ENCODE measurements around the gene TNFRSF25.
A peak's percentile ranks its signal among the peaks of the same experiment; 100 is the strongest.
"Not testable (repeated sequence)": the region's sequence is repeated elsewhere in the genome, so short reads cannot be mapped to it uniquely, and the experiment has no call there.

TNFRSF25 gene

GRCh38 chr1:6501279-6501813 lies 35.4 kb upstream of the TNFRSF25 start:
- no peak for DNase-seq (ENCODE audit: low spot score)

DNA sequence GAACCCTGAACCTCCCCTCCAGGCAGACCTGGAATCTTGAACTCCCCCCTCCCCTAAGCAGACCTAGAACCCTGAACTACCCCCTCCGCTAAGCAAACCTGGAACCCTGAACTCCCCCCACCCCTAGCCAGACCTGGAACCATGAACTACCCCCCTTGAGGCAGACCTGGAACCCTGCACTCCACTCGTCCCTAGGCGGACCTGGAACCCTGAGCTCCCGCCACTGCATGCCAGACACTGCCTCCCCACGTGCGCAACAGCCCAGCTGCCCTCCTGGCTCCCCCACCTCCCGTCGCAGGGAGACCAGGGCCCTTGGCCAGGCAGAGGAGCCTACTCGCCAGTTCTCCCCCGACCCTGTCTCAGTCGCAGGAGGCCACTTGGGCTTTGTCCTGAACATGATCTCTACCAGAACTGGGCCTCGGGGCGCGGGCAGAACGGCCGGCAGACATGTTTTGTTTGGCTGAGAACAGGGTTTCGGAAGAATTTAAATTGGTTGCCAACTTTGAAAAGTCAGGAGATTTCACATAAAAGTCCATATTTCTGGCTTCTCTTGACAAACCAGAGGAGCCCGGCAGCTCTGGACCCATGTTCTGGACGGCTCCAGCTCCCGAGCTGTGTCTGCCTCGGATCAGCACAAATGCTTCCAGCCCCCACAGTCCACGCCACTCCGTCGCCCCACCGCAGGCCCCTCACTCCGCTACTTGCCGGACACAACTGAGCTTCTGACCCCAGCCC lies 34.7 kb upstream of the TNFRSF25 start:
- DNase-seq (ENCODE audit: low spot score), result no peak

GRCh38 chr1:6499296-6499695 lies 33.3 kb upstream of the TNFRSF25 start:
- no peak for DNase-seq (ENCODE audit: low spot score)

DNA sequence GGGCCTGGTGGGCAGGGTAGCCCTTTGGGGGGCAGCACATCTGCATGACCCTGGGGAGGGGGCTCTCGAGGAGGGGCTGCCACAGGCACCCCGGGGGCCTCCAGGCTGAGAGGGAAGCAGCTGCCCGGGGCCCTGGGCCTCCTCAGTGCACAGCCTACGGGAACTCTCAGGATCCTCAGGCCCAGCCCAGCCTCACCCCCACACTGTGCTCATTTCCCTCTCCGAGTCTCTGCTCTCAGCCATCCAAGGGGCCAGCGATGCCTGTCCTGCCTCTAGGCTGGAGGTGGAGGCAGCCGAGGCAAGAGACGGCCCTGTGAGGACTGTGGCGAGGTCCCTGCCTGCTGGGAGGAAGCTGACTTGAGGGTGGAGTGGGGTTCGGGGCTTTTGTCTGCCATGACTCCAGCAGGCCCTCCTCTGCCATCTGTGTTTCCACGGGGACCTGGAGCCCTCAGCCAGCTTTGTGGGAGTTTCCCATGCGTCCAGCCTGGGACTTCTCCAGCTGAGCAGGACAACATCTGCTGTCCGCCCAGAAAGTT lies 32.7 kb upstream of the TNFRSF25 start:
- no peak for DNase-seq (ENCODE audit: low spot score)

DNA sequence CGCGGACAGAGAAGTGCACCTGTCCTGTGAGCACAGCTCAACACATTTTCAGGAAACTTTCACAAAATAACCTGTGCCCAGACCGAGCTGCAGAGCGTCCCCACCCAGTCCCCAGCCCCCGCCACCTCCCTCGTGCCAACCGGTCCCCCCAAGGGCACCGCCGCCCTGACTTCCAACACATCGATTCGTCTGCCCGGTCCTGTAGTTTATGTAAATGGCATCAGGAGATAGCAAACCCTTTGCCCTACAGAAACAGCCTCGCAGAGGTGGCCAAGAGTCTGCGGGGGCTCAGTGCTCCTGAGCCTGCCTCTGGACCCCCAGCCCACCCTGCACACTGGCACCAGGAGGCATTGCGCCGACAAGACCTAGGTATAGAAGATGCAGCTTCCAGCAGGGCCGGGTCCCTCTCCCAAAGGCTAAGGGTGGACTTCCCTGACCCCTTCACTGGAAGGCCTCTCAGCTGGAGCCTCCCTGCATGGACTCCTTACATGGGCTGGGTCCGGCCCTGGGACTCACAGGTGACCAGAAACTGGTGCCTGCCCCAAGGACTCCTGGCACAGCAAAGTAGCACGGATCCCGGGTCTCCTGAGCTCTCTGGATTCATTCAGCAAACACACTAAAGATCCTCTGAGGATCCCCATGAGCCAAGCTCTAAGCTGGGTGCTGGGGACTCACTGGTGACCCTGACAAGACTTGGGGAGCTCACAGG lies 32.0 kb upstream of the TNFRSF25 start:
- DNase-seq (ENCODE audit: low spot score), result no peak

DNA sequence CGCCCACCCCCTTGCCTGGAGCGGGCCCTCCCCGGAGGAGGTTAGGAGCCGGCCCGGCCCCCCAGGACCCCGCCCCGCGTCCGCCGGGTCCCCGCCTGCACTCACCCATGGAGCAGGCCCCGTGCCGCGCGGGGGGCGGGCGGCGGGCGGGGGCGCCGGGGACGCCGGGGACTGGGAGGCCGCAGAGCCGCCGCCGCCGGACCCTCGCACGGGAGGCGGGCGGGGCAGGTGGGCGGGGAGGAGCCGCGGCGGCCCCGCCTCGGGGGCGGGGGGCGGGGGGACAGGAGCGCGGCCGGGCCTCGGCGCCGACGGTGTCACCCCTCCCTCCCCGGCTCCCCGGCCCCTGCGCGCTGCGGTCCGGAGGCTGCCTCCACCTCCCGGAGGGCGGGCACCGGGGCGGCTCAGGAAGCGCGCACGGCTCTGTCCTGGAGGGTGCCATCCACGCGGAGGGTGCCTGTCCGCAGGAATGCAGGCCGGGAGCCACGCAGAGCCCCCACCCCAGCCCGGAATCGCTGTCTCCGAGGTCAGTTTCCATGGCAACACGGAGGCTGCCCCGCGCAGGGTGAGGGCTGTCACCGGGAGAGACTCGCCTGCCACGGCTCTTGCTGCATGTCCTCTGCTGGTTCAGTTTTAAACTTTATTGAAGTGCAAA lies 31.4 kb upstream of the TNFRSF25 start:
- DNase-seq (ENCODE audit: low spot score), result peak; percentile 43

DNA sequence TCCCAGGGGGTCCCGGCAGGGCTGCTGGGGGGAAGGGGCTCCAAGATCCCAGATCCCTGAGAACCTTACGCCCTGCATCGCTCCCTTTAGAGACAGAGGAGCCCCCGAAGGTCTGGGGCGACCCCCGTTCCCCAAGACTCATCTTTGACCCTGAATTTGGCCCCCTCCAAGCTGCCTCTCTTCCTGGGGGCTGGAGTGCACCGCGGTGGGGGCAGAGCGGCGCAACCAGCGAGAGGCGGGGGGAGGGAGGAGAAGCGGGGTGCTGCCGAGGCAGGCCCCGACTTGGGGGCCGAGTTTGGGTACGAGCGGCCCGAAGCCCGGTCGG lies 30.9 kb upstream of the TNFRSF25 start:
- no peak for DNase-seq (ENCODE audit: low spot score)

GRCh38 chr1:6496365-6496721 lies 30.4 kb upstream of the TNFRSF25 start:
- DNase-seq (ENCODE audit: low spot score), result no peak

DNA sequence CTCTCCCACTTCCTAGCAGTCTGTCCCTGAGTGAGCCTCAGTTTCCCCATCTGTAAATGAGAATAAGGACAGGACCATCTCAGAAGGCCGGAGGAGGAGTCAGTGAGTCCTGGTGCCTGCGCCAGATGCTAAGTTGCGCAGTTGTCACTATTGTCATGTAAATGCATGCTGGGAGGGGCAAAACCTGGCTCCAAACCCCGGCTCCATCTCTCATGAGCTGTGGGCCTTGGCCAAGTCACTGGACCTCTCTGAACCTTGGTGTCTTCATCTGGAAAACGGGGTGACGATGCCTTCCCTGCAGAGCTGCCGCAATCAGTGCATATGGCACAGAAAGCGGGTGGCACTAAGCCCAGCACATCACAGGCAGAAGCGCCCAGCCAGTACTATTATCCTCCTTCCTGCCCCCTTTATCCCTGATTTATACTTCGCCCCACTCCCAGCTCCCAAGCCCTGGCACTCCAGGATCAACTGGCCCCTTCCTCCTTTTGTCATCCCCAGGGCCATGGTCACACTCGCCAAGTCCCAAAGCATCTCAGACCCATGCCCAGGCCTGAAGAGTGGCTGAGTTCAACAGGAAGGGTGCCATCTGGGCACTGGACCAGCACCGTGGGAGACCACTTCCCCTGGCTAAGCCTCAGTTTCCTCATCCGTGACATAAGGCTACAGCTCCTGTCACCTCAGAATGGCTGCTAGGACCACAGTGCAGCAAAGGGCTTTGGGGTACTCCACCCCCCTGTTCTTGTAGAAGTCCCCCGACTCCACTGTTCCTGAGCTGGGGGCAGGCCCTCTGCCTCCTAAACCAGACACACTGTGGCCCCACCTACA lies 29.8 kb upstream of the TNFRSF25 start:
- DNase-seq (ENCODE audit: low spot score), result no peak

DNA sequence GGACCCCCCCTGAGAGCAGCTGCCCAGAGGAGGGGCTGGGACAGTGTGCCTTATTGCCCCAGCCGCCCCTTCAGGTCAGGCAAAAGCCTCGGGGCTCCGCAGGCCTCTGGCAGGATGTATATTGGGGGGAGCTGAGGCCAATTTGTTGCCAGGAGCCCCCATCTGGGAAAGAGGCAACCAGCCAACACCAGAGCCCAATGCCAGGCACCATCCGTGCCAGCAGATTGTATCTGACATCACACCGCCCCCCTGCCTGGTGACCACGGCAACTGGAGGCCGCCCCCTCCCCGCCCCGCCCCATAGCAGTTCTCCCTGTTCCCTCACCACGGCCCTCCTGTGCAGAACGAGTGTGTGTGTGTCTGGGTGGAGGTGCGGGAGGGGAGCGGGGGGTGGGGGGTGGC lies 29.1 kb upstream of the TNFRSF25 start:
- no peak for DNase-seq (ENCODE audit: low spot score)

DNA sequence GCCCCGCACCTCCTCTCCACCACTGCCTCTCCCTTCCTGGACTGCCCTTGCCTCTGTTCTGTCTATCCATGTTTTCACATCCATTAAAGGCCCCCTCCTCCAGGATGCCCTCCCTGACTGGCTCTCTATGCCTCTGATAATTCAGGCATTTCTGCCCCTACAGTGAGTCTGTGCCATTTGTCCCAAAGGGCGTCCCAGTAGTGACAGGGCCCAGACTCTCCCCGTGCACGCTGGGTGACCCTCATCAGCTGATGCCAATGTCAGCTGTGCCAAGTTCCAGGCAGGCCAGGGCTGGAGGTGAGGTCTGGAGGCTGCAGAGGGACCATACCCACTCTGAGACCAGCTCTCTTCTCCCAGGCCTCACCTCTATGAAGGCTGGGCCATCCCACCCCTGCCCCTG lies 28.7 kb upstream of the TNFRSF25 start:
- DNase-seq (ENCODE audit: low spot score), result no peak

DNA sequence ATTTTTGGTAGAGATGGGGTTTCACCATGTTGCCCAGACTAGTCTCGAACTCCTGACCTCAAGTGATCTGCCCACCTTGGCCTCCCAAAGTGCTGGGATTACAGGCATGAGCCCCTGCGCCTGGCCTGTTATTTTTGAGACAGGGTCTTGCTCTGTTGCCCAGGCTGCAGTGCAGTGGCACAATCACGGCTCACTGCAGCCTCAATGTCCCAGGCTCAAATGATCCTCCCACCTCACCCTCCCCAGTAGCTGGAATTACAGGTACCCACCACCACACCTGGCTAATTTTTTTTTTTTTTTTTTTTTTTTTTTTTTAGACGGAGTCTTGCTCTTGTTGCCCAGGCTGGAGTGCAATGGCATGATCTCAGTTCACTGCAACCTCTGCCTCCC lies 27.9 kb upstream of the TNFRSF25 start:
- DNase-seq (ENCODE audit: low spot score), result not testable (repeated sequence)

- no peak for DNase-seq (ENCODE audit: low spot score)
These were observed 26.0 kb upstream of the TNFRSF25 start for GRCh38 chr1:6491966-6492365.

GRCh38 chr1:6491480-6491962 lies 25.5 kb upstream of the TNFRSF25 start, which contains the start of gene PLEKHG5:
Gene PLEKHG5, minus strand, starts transcription at chr1:6491667. Its CDS starts 14,096 bp downstream, at chr1:6477571.
- peak; percentile 89 for DNase-seq (ENCODE audit: low spot score)

DNA sequence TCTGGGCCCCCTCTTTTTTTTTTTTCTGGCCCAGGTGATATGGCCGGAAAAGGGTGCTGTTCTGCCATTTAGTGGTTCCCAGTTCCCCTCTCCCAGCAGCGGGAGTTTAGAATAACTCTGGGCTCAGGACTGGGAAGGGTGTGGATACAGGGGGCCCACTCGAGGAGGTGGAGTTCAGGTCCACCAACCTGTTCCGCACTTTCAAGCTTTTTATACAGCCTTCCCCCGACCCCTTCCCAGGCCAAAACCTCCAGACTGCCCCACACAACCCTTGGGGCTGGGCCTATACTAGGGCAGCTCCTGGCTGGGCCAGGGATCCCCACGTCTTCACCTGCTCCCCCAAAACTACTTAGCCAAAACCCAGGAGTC lies 25.1 kb upstream of the TNFRSF25 start:
- DNase-seq (ENCODE audit: low spot score), result no peak

DNA sequence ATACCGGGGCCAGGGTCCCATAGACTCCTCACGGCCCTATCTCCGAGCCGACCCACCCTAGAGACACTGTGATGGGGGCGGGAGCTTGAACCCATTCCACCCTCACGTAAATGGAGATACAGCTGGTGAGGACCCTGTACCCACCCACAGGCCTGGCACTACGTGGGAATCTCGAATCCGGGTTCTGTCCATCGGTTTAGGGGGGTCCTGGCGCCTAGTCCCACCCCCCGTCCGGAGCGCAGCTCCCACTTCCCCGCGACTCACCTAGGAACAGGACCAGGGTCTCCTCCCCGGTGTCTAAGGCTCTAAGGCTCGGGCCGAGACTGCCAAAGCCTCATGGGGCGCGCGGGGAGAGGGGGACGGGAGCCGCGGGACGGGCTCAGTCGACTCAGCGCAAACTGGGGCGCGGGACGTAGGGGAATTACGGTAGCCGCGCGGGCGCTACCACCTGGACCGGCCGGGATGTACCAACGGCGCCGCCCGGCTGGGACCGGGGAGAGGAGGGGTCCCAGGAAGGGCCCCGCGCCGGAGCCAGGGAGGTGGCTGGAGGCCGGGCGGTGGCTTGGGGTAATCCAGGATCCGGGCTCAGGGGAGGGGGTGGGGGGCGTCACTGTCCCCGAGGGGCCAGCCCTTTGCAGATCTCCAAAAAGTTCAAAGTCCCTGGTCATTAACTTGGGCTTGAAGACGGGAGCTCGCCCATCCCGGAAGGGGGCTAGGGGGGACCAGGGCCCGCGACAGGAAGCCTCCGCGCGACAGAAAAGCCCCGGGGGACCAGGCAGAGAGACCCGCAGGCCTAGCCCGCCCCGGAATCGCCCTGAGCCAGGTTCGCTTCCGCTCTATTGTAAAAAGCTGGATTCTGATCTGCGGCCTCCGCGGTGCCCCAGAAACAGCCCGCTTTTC lies 24.5 kb upstream of the TNFRSF25 start:
- DNase-seq (ENCODE audit: low spot score), result peak; percentile 86

GRCh38 chr1:6489799-6490180 lies 23.8 kb upstream of the TNFRSF25 start:
- peak; percentile 70 for DNase-seq (ENCODE audit: low spot score)

GRCh38 chr1:6489383-6489765 lies 23.4 kb upstream of the TNFRSF25 start:
- no peak for DNase-seq (ENCODE audit: low spot score)

GRCh38 chr1:6488602-6489382 lies 22.8 kb upstream of the TNFRSF25 start:
- peak; percentile 50 for DNase-seq (ENCODE audit: low spot score)

All from SW480 (cell line).